UCSD-AML1 (cell line): ENCODE data around the gene ALX4.

Experiments used
- DNase-seq: peaks from one replicate; lab custom pipeline; 2025; ENCODE audit not compliant: unreplicated experiment; lab: John Stamatoyannopoulos, UW

Gene ALX4

GRCh38 chr11:44246726-44247125 is 63.2 kb downstream of the ALX4 start:
- no peak for DNase-seq

GRCh38 chr11:44244639-44245310 is 65.2 kb downstream of the ALX4 start:
- DNase-seq: no peak

DNA sequence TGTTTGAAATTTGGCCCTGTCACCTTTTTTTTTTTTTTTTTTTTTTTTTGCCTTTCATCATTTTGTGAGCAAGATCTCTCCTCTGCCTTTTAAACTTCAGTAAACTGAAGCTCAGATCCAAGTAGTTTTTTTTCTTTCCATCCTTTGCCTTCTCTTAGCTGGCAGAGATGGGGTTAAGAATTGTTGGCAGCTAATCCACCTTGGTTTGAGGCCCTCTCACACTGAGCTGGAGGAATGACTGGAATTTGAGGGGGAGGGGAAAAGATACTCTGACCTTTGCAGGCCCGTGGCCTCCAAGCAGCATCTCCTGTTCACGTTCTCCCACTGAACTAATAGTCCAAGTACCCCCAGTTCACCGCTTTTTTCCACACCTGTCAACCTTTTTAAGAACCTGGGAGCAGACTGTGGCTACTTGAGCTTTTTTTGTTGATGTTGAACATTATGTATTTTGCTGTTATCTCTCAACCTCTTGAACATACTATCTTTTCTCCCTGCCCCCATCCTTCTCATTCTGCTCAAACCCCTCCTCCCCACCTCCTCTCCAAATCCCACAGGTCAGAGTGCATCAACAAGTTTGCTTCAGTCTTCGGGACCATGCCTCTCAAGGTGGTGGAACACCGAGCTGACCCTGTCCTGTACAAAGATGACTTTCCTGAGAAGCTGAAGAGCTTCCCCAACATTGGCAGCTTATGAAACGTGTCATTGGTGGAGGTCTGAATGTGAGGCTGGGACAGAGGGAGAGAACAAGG is 66.2 kb downstream of the ALX4 start:
- no peak for DNase-seq

GRCh38 chr11:44243086-44243485 is 66.9 kb downstream of the ALX4 start:
- no peak for DNase-seq

DNA sequence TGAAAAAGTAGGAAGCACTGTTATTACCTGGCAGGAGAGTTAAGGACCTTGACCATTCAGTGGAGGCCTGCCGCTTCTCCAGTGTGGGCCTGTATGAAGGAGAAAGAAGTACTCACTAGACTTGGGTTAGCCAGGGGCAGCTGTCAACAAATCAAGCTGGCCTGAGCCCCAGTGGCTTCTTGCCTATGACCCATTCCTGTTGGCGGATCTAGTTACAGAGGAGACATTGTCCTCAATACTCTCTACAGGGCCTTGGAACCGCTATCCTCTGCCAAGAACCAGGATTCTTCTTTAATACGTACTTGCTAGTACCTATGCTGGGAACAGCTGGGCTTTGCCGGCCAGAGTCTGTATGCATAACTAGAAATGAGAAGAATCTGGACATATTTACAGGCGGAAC is 68.1 kb downstream of the ALX4 start:
- no peak for DNase-seq

GRCh38 chr11:44237156-44237555 is 72.8 kb downstream of the ALX4 start:
- DNase-seq: no peak

- no peak for DNase-seq
Measured at GRCh38 chr11:44236296-44236695, 73.6 kb downstream of the ALX4 start.

GRCh38 chr11:44235765-44236201 is 74.2 kb downstream of the ALX4 start:
- DNase-seq: no peak

- DNase-seq: no peak
Measured at GRCh38 chr11:44229624-44230023, 80.3 kb downstream of the ALX4 start.

DNA sequence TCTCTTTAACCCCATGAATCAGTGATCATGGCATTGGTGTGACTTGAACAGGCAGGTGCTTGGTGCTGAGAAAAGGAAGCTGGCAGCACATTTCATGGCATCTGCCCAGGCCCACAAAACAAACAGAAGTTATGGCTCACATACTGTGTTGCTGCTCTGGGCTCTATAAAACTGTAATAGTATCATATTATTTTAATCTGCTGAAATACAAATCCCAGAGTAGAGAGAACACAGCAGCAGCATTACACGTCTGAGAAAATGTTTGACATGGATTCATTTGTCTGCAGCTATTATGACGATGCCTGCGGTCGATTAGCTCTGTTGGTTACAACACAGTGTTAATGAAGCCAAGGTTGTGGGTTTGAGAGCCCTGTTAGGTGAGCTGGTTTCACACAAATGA is 80.8 kb downstream of the ALX4 start:
- no peak for DNase-seq

DNA sequence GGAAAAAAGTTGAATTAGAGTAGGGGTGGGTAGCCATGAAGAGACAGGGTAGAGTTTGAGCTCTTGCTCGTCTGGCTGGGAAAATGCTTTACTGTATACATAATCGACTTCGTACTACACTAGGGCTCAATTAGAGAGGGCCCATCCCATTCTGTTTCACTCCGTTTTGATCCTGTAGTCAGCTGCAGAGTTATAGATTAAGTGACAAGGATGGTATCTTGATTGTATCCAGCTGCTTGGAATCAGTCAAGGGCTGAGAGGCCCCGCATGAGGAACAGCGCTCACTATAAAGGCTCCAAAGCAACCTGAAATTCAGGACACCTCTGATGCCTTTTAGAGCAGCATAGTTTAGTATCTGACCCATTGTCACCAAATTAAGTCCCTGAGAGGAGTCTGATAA is 81.6 kb downstream of the ALX4 start:
- DNase-seq: no peak

- no peak for DNase-seq
Measured at GRCh38 chr11:44226945-44227344, 83.0 kb downstream of the ALX4 start.

DNA sequence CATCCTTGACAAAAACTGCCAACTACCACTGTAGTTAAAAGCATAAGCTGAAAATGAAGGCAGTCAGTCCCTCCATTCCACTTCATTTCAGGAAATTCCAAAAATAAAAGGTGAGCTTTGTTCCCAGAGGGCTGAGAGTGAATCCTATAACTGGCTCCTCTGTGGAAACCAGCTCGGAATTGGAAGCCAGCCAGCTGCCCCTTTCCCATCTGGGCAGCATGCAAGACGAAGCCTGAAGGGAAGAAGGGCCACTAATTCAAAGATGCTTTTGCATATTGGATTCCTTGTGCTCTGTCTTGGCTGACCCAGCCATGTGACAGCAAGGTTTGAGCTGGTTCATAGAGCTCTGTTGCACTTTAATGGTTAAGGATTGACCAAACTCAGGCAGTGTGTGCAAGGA is 83.4 kb downstream of the ALX4 start:
- DNase-seq: no peak

DNA sequence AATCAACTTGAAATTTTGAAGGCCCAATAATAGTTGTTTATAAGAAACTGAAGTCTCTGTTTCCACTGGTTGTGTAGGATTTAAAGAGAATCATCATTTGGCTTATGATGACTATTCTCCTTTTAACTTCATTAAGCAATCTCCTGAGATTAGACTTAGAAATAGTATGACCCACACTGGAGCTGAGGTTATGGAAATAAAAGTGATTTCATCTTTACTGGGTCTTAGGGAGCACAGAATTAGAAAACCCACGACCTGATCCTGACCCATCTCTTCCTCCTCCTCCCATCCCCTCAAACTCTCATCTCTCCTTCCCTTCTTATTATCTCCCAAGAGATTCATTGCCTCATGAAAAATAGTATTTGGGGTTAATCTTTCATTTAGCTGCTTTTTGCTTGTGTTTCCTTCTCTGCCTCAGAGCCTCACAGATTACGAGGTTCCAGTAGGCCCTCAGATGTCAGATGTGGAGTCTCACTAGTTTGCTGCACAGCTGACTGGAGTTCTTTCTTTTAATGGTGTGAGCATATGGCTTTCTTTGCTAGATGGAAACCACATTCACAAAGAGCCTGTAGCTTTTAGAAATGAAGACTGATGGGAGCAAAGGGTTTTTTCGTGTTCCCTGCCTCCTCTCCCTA is 85.0 kb downstream of the ALX4 start:
- no peak for DNase-seq

DNA sequence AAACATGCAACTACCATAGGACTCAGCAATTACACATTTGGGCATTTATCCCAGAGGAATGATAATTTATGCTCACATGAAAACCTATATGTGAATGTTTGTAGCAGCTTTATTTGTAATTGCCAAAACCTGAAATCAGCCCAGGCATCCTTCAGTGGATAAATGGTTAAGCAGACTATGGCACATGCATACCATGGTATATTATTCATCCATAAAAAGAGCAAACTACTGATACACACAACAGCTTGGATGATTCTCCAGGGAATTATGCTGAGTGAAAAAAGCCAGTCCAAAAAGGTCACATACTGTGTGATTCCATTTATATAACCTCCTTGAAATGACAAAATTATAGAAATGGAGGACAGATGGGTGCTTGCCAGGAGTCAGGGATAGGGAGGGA is 86.7 kb downstream of the ALX4 start:
- no peak for DNase-seq

DNA sequence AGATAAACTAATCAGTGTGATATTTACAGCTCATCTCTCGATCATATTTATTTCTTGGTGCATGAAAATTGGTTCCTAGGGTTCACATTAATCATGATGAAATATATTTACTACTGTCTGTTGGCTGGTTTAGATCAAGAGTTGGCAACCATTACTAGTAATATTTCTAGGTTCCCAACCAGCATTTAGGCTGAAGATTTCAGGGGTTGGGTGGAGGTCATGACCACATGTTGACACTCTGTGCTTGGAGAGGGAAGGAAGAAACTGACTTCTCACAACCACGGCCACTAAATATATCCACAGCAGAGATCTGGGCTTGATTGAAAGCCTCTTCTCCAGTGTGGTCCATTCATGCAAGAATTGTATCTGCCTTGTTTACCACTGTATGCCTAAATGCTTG is 87.9 kb downstream of the ALX4 start:
- DNase-seq: no peak

DNA sequence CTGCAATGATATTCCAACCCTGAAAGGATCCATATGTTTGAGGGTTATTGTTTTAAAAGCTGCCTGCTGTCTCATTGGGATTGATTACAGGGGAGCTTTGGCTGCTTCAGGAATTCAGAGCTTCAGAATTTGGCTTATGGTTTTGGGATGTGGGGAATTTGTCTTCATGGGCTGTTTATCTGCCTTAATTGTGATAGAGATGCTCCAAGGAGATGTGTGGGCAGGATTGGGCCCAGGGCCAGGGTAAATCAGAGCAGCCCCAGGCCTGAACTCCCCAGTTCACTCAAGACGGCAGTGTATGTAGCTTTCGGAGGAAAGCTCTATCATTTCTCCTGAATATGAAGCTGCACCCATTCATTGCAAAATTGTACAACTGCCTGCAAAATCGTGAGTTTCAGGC is 88.5 kb downstream of the ALX4 start:
- DNase-seq: no peak

DNA sequence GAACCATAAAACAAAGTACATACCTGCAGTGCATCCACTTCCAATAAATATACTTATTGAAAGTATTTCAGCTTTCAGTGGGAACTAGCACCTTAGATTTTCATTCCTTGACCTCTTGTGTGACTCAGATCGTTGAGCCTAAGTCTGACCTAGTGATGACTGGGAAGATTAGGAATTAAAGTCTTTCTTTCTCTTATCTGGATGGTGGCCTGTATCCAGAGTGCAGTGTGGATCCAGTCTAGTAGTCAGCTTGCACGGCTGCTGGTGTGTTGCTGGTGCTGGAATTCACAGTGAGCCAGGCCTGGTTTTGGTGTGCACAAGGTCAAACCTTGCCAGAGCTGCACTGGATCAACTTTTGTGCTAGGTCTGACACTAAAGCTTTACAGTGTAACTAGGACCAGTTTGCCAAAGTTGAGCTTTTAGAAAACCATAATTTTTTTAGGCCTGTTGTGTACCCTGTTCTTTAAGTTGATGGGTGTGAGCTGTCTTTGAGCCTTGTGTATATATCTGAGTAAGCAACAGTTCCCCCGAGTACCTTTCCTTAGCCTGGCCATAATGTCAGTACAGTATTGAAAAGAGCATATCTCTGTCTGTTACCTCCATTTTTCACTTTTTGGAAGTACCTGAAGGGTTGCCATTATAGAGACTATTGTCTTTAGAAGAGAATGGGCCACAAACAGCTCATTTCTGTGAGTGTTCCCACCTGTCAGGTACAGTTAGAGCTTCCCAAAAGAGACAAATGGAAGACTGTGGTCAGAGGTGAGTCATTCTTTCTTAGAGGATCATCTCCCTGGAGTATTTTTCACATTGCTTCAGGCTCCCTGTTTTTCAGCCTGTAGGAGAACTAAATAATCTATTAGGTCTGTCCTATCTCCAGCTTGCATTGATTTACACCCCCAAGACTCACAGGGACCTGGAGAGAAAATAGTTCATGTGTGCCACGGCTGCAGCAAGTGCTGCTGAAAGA is 89.8 kb downstream of the ALX4 start:
- DNase-seq: no peak

- DNase-seq: no peak
Measured at GRCh38 chr11:44217432-44217831, 92.5 kb downstream of the ALX4 start.

GRCh38 chr11:44213148-44213547 is 96.8 kb downstream of the ALX4 start:
- no peak for DNase-seq

GRCh38 chr11:44212128-44212527 is 97.8 kb downstream of the ALX4 start:
- DNase-seq: no peak
